GM13976 (cell line): ENCODE measurements around the gene ATP2C2.

Source experiments
- DNase-seq: peaks from one replicate; pipeline ENCODE4 v3.0.0; 2012; ENCODE audit warnings: low spot score
- in situ Hi-C: fragments of 300-500 bp; cut with MboI; formaldehyde crosslinking; loops from one replicate; pipeline ENCODE4 v1.12.0; 2022; ENCODE audit warnings: low sequenced_read_pairs, mixed read lengths, inconsistent platforms; ENCODE audit not compliant: unreplicated experiment
- TF ChIP-seq, protein P1 (sequence below): IDR thresholded peaks from 2 replicates; pipeline ENCODE4 v1.5.1; 2012; ENCODE audit warnings: borderline replicate concordance, mild to moderate bottlenecking; ENCODE audit not compliant: insufficient read depth; ENCODE audit errors: extremely low read depth, missing control alignments, control extremely low read depth

ATP2C2 gene

GRCh38 chr16:84478172-84478947, 110.0 kb downstream of the ATP2C2 start:
- TF ChIP-seq, protein P1, sequence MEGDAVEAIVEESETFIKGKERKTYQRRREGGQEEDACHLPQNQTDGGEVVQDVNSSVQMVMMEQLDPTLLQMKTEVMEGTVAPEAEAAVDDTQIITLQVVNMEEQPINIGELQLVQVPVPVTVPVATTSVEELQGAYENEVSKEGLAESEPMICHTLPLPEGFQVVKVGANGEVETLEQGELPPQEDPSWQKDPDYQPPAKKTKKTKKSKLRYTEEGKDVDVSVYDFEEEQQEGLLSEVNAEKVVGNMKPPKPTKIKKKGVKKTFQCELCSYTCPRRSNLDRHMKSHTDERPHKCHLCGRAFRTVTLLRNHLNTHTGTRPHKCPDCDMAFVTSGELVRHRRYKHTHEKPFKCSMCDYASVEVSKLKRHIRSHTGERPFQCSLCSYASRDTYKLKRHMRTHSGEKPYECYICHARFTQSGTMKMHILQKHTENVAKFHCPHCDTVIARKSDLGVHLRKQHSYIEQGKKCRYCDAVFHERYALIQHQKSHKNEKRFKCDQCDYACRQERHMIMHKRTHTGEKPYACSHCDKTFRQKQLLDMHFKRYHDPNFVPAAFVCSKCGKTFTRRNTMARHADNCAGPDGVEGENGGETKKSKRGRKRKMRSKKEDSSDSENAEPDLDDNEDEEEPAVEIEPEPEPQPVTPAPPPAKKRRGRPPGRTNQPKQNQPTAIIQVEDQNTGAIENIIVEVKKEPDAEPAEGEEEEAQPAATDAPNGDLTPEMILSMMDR = no peak
- no peak for DNase-seq
- in situ Hi-C loops = loop anchor here (25.0 kb wide), 2 partner anchors 191 to 516 kb away; partner anchors contain the start of genes NECAB2, OSGIN1 and WFDC1

DNA sequence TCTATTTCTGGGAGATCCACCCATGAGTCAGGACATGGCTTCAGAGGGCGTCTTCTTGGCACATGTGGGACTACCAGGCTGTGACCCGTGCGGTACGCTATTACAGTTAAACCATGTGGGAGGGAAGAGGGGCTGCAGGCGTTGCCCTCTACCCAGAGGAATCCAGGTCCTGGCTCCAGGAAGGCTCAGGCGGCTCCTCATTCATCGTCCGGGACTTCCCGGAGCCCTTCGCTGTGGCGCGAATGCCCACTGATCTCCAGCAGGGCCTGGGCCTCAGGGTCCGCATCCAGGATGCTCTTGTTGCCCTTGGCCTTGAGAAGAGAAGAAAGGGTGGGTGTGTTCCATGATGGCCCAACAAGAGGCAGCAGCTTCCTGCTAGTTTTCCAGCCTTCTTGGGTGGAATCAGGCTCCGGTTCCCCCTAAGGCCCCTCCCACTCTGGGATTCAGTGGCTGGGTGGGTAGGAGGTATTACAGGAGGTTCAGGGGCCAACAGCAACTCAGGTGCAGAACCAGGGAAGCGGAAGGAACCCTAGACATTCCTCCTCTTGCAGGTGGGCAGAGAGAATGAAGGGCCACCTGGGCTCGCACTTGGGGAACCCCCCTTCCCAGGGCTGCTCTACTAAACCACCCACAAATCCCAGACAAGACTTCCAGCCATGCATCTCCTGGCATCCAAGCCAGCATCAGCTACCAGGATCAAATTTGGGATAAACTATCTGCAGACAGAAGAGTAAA, 111.5 kb downstream of the ATP2C2 start:
- TF ChIP-seq, protein P1 = no peak
- in situ Hi-C loops = loop anchor here (25.0 kb wide), 2 partner anchors 193 to 518 kb away; partner anchors contain the start of genes NECAB2, OSGIN1 and WFDC1
- no peak for DNase-seq

DNA sequence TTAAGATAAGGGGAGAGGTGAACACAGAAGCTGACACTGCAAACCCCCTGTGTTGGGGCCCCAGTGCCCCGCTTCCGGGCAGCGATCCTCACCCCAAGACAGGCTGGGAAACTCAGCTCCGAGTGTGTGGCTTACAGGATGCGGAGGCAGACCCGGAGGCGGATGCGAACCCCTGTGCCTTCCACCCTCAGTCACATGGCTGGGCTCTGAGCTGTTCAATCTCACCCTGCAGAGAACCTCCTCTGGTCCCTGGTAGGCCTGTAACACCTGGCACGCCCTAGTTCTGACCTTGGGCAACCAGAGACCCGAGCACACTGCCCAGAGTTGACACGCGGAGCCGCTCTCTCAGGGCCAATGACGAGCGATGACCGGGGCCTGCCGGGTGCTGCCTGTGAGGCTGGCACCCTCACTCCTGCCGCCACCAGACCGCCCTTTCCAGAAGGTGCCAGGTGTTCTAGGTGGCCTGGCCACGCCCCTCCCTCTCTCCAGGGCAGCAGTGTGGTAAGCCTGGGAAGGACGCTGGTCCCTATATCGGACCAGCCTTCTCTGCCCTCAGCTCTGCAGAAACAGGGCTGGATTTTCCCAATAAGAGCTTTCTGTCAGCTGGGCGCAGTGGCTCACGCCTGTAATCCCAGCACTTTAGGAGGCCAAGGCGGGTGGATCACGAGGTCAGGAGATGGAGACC, 112.9 kb downstream of the ATP2C2 start:
- in situ Hi-C loops = loop anchor here (25.0 kb wide), 2 partner anchors 194 to 519 kb away; partner anchors contain the start of genes NECAB2, OSGIN1 and WFDC1
- DNase-seq = no peak
- TF ChIP-seq, protein P1 = no peak

DNA sequence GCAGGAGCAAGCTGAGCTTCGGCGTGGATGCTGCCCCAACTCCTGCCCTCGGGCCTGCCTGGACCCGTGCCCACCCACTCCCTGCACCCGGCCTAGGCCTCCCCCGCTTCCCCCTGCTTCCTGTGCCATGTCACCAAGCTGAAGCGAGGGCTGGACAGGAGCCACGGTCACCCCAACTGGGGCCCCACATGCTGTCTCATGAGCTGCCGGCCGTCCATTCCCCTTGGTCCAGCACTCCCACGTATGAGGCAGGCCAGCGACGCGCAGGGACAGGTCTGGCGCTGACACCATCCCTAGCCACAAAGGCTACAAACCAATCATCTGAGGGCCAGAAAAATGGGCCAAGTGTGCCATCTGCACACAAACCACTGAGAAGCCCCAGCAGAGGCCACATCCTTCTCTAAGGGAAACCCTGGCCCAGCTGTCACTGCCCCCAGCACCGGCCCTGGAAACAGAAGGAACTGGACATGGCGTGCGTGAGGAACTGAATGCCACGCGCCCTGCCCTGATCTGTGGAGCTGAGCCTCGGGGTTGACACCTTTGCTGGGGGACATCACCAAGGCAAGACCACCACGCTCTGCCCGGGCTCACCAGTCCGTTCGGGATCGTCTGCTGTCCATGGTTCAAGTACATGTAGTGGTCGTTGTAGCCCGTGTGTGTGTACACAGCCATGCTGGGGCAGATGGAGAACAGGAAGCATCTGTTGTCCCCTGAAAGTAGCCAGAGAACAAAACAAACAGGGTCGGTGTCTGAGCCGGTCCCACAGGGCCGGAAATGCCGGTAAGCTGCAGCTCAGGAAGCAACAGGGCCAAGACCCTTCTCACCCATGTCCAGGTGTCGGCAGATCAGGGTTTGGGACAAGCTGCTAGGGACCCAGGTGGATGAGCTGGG, 113.9 kb downstream of the ATP2C2 start:
- no peak for DNase-seq
- TF ChIP-seq, protein P1 = no peak
- in situ Hi-C loops = loop anchor here (25.0 kb wide), 2 partner anchors 195 to 520 kb away; partner anchors contain the start of genes NECAB2, OSGIN1 and WFDC1

- in situ Hi-C loops = loop anchor here (25.0 kb wide), 2 partner anchors 196 to 521 kb away; partner anchors contain the start of genes NECAB2, OSGIN1 and WFDC1
- DNase-seq = no peak
- TF ChIP-seq, protein P1 = no peak
Measured at GRCh38 chr16:84482951-84483881, 114.9 kb downstream of the ATP2C2 start.
